Chondrocyte (in vitro differentiated cells): Measurements from ENCODE around the gene ARHGEF11. TPM values are rescaled to one million over a fixed set of nuclear protein-coding genes. Genes with fewer than 3 reads are reported as not detected.

Experiments used
- DNase-seq: peaks from one replicate; pipeline ENCODE4 v3.0.0; 2021; ENCODE audit warnings: mixed read lengths, low spot score
- H3K27ac Mint-ChIP-seq: one replicate; pipeline ENCODE4 v1.8.0; 2021; ENCODE audit warnings: mild to moderate bottlenecking, moderate library complexity, mixed read lengths; ENCODE audit not compliant: unreplicated experiment
- H3K27me3 Mint-ChIP-seq: 2 replicates; pipeline ENCODE4 v1.8.0; 2021; ENCODE audit warnings: low read depth, mixed read lengths
- H3K36me3 Mint-ChIP-seq: 2 replicates; pipeline ENCODE4 v1.8.0; 2021; ENCODE audit warnings: low read depth, mixed read lengths
- H3K4me1 Mint-ChIP-seq: 2 replicates; pipeline ENCODE4 v1.8.0; 2021; ENCODE audit warnings: low read depth, mild to moderate bottlenecking, mixed read lengths
- H3K4me3 Mint-ChIP-seq: one replicate; pipeline ENCODE4 v1.8.0; 2021; ENCODE audit warnings: mild to moderate bottlenecking, moderate library complexity, mixed read lengths; ENCODE audit not compliant: unreplicated experiment
- H3K9me3 Mint-ChIP-seq: 2 replicates; pipeline ENCODE4 v1.8.0; 2021; ENCODE audit warnings: low read depth, mixed read lengths
- total RNA-seq: library from RNA; stranded (reverse); gene quantifications from 3 replicates; pipeline ENCODE4 v1.2.1, GENCODE V29; 2021
- TF ChIP-seq, protein P1 (sequence below): fragments of 200-600 bp; sonication (generic); IDR thresholded peaks from 2 replicates; pipeline ENCODE4 v1.5.0; 2021; ENCODE audit warnings: antibody characterized with exemption, mild to moderate bottlenecking, moderate library complexity

Gene ARHGEF11
- total RNA-seq, 1 donor from 2014 or later, result 34.8 TPM

DNA sequence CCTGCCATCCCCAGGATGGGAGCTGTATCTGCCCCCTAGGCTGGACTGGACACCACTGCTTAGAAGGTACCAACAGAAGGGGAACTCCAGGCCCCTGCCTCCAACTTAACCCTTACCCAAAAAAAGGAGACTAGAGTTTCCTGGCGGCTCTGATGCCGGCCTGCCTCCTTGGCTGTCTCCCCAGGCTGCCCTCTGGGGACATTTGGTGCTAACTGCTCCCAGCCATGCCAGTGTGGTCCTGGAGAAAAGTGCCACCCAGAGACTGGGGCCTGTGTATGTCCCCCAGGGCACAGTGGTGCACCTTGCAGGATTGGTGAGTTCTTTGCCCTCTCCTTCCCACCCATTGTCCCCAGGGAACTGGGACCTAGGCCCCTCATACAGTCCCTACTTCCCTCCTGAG is 133.2 kb downstream of the ARHGEF11 start:
- no peak overlapping the region for H3K27ac Mint-ChIP-seq
- TF ChIP-seq, protein P1, sequence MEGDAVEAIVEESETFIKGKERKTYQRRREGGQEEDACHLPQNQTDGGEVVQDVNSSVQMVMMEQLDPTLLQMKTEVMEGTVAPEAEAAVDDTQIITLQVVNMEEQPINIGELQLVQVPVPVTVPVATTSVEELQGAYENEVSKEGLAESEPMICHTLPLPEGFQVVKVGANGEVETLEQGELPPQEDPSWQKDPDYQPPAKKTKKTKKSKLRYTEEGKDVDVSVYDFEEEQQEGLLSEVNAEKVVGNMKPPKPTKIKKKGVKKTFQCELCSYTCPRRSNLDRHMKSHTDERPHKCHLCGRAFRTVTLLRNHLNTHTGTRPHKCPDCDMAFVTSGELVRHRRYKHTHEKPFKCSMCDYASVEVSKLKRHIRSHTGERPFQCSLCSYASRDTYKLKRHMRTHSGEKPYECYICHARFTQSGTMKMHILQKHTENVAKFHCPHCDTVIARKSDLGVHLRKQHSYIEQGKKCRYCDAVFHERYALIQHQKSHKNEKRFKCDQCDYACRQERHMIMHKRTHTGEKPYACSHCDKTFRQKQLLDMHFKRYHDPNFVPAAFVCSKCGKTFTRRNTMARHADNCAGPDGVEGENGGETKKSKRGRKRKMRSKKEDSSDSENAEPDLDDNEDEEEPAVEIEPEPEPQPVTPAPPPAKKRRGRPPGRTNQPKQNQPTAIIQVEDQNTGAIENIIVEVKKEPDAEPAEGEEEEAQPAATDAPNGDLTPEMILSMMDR, result no peak
- H3K4me3 Mint-ChIP-seq, result no peak overlapping the region
- H3K4me1 Mint-ChIP-seq, result peaks cover under 1% of the 10 kb centered on the region
- peaks cover 14% of the 10 kb centered on the region for H3K36me3 Mint-ChIP-seq
- no peaks in the 10 kb centered on the region for H3K27me3 Mint-ChIP-seq
- H3K9me3 Mint-ChIP-seq, result no peaks in the 10 kb centered on the region
- peak; percentile 53 for DNase-seq

DNA sequence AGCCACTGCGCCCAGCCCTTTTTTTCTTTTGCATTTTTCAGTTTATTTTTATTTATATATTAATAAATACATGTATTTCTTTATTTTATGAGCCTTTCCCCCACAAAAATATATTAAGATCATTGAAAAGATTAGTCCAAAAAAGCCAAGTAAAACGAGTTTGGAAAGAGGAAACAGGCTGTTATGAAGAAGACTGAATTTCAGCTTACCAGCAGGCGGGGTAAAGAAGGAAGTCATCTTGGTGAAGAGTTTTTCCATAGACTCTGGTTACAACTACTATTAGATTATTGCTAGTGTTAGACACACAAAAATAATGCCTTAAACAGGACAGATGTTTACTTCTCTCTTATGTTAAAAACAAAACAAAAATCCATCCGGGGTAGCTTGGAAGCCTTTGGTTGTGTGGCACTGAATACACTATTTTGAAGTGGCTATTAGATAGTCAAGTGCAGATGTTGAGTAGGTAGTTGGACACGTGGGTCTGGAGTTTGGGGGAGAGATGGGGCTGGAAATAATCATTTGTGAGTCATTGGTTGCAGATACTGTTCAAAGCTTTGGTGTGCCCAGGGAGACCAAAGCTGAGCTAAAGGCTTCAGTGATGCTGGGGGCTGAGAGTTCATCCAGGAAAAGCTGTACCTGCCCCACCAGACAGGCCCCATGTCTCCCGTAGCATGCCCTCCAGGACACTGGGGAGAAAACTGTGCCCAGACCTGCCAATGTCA is 133.8 kb downstream of the ARHGEF11 start:
- Mint-ChIP-seq H3K27me3 (no peaks in the 10 kb centered on the region), H3K4me3 (no peak overlapping the region), H3K36me3 (peaks cover 14% of the 10 kb centered on the region)

DNA sequence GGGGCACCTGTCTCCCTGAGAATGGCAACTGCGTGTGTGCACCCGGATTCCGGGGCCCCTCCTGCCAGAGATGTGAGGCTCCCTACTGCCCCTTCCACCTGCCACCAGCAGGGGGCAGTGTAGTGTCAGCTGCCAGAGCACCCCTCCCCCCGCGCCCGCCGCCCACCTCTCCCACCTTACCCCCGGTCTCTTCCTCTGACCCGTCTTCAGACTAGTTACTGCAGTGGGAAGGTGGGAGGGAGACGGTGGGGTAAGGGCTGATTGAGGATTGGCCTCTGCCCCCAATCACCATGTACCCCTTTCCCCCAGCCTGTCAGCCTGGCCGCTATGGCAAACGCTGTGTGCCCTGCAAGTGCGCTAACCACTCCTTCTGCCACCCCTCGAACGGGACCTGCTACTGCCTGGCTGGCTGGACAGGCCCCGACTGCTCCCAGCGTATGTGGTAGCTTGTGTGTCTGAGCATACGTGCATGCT is 135.2 kb downstream of the ARHGEF11 start:
- Mint-ChIP-seq H3K36me3 (peaks cover 9% of the 10 kb centered on the region), H3K4me3 (no peak overlapping the region), H3K27ac (no peak overlapping the region), H3K4me1 (peaks cover 5% of the 10 kb centered on the region), H3K27me3 (no peaks in the 10 kb centered on the region), H3K9me3 (no peaks in the 10 kb centered on the region)
- TF ChIP-seq, protein P1, result peak; percentile 83
- DNase-seq, result no peak

More for the DNA sequence above, 133.8 kb downstream of the ARHGEF11 start:
- H3K27ac Mint-ChIP-seq, result no peak overlapping the region
- DNase-seq, result no peak
- TF ChIP-seq, protein P1, result no peak
- peaks cover 5% of the 10 kb centered on the region for H3K4me1 Mint-ChIP-seq
- no peaks in the 10 kb centered on the region for H3K9me3 Mint-ChIP-seq

DNA sequence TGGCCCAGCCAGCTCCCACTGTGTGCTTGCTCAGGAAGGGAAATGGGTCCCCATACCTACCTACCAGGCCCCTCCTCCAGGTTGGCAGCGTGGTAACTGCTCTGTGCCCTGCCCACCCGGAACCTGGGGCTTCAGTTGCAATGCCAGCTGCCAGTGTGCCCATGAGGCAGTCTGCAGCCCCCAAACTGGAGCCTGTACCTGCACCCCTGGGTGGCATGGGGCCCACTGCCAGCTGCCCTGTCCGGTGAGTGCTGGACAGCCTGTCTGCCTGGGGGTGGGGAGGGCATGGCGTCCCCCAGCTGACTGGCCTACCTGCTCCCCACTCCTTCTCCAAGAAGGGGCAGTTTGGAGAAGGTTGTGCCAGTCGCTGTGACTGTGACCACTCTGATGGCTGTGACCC is 135.9 kb downstream of the ARHGEF11 start:
- Mint-ChIP-seq H3K27ac (no peak overlapping the region), H3K9me3 (no peaks in the 10 kb centered on the region), H3K36me3 (peaks cover 6% of the 10 kb centered on the region), H3K4me3 (no peak overlapping the region), H3K4me1 (peaks cover 5% of the 10 kb centered on the region), H3K27me3 (no peaks in the 10 kb centered on the region)
- TF ChIP-seq, protein P1, result no peak
- DNase-seq, result no peak

DNA sequence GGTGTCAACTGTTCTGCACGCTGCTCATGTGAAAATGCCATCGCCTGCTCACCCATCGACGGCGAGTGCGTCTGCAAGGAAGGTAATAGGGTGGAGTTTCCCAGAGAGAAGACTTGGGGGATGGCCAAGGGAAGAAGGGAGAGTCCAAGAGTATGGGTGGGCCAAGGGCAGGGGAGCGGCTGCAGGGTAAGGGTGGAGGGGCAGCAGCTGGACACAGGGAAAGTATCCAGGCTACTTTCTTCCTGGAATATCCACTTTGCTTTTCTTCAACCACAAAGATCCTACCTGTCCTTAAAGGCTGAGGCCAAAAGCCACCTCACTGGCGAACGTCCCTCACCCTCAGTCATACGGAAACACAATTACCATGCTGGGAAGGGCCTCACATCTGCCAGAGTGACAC is 136.6 kb downstream of the ARHGEF11 start:
- Mint-ChIP-seq H3K27ac (no peak overlapping the region), H3K9me3 (no peaks in the 10 kb centered on the region), H3K4me1 (peaks cover 5% of the 10 kb centered on the region), H3K4me3 (no peak overlapping the region), H3K27me3 (no peaks in the 10 kb centered on the region), H3K36me3 (peaks cover 2% of the 10 kb centered on the region)
- no peak for DNase-seq
- TF ChIP-seq, protein P1, result no peak
